GM18505 (cell line): Measurements from ENCODE around the gene SEPTIN12.

ENCODE experiments used
- ATAC-seq: cut with Tn5 transposase; IDR thresholded peaks from one replicate; pipeline ENCODE4 v1.9.1; 2021; ENCODE audit not compliant: unreplicated experiment
- POLR2A ChIP-seq: IDR thresholded peaks from 4 replicates; pipeline ENCODE4 v1.6.1; 2011; ENCODE audit warnings: borderline replicate concordance; ENCODE audit not compliant: insufficient read depth, insufficient read length; ENCODE audit errors: extremely low read depth

The SEPTIN12 gene

GRCh38 chr16:4768549-4769305 is 19.4 kb downstream of the SEPTIN12 start:
- peak; percentile 92 for TF ChIP-seq POLR2A
- ATAC-seq = peak; percentile 53

GRCh38 chr16:4767872-4768548 is 20.1 kb downstream of the SEPTIN12 start:
- no peak for TF ChIP-seq POLR2A
- ATAC-seq = peak; percentile 4

GRCh38 chr16:4766875-4767628 is 21.1 kb downstream of the SEPTIN12 start, which contains the start of gene ZNF500:
Gene ZNF500 (minus strand): TSS chr16:4767162. CDS start chr16:4765978, 1,184 bp downstream.
- TF ChIP-seq POLR2A = peak; percentile 75
- peak; percentile 85 for ATAC-seq

GRCh38 chr16:4765511-4766474 is 22.4 kb downstream of the SEPTIN12 start:
- no peak for ATAC-seq
- TF ChIP-seq POLR2A = no peak

DNA sequence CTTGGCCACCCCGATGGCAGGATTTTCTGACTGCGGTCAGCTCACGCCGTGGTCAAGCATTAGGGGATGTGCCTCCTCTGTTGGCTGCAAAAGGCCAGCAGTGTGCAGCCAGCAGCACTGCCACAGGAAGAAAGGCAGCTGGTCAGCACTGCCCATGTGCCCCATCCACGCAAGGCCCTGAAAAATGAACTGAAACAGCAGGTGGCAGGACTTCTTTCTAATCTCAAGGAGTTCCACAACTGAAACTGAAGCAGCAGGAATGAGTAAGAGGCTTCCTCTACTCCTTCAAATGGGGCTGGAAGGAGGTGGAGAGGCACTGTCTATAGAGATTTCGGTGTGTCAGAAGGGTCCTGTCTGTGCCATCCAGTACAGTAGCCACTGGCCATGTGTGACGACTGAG is 24.4 kb downstream of the SEPTIN12 start:
- ATAC-seq = no peak
- TF ChIP-seq POLR2A = no peak

DNA sequence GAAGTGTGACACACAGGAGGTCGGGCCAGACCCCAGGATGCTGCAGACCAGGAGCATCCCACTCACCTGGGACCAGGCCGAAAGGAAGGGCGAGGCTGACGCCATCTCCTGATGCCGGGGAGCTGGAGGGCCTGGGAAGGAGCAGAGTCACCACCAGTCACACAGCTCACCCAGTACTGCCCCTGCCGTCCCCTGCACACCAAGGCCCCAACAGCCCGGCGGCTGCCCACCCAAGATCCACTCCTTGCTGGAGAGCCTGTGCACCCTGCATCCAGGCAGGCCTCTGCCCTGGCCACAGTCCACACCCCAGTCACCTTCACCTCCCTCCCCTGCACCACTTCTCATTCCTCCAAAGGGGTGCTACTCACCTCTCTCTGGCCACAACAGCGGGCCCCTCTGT is 25.9 kb downstream of the SEPTIN12 start:
- TF ChIP-seq POLR2A = no peak
- no peak for ATAC-seq

DNA sequence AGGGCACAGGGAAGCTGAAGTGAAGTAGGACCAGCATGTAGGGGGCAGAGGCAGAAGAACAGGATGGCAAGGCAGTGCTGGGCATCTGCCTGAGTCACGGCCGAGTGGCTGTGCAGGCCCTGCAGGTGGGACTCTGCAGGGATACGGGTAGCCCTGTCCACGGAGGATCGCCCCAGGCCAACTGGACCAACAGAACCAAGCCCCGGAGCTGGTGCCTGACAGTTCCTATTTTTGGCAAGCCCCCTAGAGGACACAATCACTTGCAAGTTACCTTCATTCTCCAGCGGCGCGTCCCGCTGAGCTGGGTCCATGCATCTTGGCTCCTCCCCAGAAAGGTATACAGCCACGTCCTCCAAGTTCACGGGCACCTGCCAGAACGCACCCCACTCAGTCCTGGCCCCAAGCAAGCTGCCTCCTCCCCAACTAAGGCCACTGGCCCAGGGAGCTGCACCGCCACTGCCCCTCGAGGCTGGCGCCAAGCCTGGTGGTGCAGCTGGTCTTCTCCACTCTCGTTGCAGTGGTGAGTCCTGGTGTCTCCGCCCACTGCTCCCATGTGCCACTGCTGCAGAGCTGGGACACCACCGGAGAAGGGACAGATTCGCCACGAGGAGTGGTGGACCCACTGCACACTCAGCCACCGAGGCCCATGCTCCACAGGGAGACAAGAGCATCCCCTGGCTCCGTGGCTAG is 27.8 kb downstream of the SEPTIN12 start:
- TF ChIP-seq POLR2A = no peak
- ATAC-seq = no peak

DNA sequence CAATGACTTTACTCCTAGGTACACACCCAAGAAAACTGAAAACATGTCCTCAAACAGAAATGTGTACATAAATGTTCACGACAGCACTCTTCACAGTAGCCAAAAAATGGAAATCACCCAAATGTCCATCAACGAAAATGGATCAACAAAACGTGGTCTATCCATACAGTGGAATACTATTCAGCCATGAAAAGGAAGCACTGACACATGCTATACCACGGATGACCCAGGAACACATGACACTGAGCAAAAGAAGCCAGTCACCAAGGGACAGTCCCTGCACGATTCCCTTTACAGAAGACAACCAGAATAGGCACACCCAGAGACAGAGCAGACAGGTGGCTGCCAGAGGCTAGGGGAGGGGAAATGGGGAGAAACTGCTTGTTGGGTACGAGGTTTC is 32.5 kb downstream of the SEPTIN12 start:
- no peak for ATAC-seq
- TF ChIP-seq POLR2A = no peak

DNA sequence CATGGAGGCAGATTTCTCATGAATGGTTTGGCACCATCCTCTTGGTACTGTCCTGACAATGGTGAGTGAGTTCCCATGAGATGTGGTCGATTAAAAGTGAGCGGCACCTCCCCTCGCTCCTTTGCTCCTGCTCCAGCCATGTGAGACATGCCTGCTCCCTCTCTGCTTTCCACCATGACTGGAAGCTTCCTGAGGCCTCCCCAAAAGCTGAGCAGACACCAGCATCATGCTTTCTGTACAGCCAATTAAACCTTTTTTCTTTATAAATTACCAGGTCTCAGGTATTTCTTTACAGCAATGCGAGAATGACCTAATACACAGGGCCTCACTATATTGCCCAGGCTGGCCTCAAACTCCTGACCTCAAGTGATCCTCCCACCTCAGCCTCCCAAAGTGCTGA is 33.3 kb downstream of the SEPTIN12 start:
- TF ChIP-seq POLR2A = no peak
- ATAC-seq = no peak

- ATAC-seq = no peak
- TF ChIP-seq POLR2A = no peak
Observed at GRCh38 chr16:4753227-4753626, 34.9 kb downstream of the SEPTIN12 start.

DNA sequence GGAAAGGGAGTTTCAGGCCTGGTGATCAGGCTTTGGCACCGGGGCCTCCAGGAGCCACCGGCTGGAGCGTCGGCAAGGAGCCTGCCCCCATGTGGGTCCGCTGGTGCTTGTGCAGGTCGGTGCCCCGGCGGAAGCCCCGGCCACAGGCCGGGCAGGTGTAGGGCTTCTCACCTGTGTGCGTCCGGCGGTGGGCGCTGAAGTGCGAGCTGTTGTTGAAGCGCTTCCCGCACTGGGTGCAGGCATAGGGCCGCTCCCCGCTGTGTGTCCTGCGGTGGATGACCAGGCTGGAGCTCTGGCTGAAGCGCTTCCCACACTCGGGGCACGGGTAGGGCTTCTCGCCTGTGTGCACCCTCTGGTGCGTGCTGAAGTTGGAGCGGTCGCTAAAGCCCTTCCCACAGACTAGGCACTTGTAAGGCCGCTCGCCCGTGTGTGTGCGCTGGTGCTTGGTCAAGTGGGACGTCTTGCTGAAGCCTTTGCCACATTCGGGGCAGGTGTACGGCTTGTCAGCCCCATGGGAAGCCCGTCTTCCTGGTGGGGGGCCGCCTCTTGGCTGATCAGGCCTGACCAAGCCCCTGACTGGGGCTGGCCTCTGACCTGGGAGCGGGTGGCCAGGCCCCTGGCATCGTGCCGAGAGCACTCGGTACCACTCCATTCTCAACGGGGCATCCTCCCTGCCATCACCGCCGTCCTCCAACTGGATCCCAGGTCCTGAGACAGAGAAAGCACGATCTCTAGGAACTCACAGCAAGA is 35.6 kb downstream of the SEPTIN12 start:
- ATAC-seq = no peak
- no peak for TF ChIP-seq POLR2A
